OCI-LY7 (cell line): ENCODE measurements around the gene TPCN1.

Source experiments
- EZH2phosphoT487 ChIP-seq: fragments of 200-600 bp; sonication (generic); IDR thresholded peaks from 2 replicates; pipeline ENCODE4 v1.6.1; 2018; ENCODE audit warnings: low read depth, borderline replicate concordance, mild to moderate bottlenecking, mixed run types, antibody characterized with exemption, low read length, moderate library complexity, mixed read lengths
- TF ChIP-seq, protein P1 (sequence below): fragments of 200-600 bp; sonication (generic); conservative IDR thresholded peaks from 2 replicates; pipeline ENCODE4 v1.5.1; 2014; ENCODE audit warnings: mild to moderate bottlenecking, antibody characterized with exemption, low read length, moderate library complexity, mixed read lengths

DNA sequence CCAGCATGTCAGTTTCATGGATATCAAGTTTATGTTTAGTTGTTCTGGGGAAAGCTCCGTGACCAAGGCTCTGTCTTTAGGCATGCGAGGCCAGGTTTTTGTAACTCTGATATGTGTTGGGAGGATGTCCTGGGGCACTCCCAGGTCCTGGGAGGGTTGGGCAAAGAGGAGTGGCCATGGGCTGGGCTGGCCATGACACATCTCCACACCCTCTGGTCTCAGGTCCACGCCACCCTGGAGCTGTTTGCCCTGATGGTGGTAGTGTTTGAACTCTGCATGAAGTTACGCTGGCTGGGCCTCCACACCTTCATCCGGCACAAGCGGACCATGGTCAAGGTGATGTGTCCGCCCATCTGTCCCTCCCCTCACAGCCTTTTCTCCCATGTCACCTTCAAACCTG, 46.4 kb downstream of the TPCN1 start:
- TF ChIP-seq, protein P1, sequence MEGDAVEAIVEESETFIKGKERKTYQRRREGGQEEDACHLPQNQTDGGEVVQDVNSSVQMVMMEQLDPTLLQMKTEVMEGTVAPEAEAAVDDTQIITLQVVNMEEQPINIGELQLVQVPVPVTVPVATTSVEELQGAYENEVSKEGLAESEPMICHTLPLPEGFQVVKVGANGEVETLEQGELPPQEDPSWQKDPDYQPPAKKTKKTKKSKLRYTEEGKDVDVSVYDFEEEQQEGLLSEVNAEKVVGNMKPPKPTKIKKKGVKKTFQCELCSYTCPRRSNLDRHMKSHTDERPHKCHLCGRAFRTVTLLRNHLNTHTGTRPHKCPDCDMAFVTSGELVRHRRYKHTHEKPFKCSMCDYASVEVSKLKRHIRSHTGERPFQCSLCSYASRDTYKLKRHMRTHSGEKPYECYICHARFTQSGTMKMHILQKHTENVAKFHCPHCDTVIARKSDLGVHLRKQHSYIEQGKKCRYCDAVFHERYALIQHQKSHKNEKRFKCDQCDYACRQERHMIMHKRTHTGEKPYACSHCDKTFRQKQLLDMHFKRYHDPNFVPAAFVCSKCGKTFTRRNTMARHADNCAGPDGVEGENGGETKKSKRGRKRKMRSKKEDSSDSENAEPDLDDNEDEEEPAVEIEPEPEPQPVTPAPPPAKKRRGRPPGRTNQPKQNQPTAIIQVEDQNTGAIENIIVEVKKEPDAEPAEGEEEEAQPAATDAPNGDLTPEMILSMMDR: no peak
- no peak for TF ChIP-seq EZH2phosphoT487
